ENCODE measurements around the gene AFF3.

AFF3 gene

DNA sequence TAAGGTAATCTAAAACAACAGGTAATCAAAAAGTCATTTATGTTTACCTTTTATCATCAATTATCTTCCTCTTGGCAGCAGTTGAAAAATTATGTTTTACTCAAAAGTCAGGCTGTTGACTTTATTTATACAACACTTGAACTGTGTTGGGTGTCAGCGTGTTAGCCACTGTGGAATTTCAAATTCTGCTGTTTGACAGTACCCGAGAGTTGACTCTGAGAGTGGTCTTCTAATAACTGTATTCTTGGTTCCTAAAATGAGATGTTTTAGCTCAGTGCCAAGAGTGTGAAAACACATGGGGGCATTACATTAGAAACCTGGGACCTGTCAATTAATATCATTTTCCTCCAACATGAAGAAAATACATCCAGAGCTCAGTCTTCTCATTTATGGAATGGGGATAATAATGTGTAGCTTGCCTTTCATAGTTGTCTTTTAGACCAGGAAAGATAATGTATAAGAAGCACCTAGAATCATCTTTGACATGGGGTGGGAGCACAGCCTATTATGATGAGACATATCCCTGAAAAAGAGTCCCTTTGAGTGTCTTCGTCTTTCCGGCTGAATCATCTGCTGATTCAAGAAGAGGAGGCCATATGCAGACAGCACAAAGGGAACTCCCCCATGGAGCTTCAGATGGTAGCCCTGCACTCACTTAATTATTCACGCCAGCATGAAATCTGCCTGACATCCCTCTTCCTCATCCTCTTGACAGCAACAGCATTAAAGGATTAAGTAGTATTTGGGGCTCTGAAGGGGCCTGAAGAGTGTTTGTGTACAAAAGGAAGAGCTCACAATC lies 89.1 kb downstream of the AFF3 start:
- Mint-ChIP-seq H3K27me3 (ENCODE audit: low read depth, poor library complexity) (peaks cover 6% of the 10 kb centered on the region), H3K4me3 (no peak overlapping the region), H3K9me3 (no peaks in the 10 kb centered on the region), H3K27ac (no peak overlapping the region), H3K4me1 (peaks cover 56% of the 10 kb centered on the region), H3K36me3 (ENCODE audit: low read depth) (peaks cover 85% of the 10 kb centered on the region)
- DNase-seq, result no peak
- TF ChIP-seq, protein P1, sequence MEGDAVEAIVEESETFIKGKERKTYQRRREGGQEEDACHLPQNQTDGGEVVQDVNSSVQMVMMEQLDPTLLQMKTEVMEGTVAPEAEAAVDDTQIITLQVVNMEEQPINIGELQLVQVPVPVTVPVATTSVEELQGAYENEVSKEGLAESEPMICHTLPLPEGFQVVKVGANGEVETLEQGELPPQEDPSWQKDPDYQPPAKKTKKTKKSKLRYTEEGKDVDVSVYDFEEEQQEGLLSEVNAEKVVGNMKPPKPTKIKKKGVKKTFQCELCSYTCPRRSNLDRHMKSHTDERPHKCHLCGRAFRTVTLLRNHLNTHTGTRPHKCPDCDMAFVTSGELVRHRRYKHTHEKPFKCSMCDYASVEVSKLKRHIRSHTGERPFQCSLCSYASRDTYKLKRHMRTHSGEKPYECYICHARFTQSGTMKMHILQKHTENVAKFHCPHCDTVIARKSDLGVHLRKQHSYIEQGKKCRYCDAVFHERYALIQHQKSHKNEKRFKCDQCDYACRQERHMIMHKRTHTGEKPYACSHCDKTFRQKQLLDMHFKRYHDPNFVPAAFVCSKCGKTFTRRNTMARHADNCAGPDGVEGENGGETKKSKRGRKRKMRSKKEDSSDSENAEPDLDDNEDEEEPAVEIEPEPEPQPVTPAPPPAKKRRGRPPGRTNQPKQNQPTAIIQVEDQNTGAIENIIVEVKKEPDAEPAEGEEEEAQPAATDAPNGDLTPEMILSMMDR (IDR thresholded peaks at IDR 0.05), result no peak

DNA sequence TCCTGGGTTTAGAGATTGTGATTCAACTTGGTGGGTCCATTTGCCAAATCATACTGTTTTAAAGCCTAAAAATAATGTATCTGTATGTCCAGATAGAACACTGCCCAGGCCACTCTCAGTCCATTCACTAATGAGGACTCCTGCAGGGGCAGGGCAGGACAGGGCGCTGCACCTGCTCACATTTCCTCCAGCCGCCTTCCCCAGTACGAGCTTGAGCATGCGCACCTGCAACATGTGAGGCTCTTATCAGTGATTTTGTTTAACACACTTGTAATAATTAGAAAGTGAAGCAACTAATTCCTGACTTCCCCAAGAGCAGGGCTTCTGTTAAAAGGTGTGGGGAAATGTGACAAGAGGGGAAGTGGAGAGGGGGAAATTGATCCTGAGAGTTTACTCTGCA lies 89.7 kb downstream of the AFF3 start:
- H3K27me3 Mint-ChIP-seq (ENCODE audit: low read depth, poor library complexity), result peaks cover 6% of the 10 kb centered on the region

DNA sequence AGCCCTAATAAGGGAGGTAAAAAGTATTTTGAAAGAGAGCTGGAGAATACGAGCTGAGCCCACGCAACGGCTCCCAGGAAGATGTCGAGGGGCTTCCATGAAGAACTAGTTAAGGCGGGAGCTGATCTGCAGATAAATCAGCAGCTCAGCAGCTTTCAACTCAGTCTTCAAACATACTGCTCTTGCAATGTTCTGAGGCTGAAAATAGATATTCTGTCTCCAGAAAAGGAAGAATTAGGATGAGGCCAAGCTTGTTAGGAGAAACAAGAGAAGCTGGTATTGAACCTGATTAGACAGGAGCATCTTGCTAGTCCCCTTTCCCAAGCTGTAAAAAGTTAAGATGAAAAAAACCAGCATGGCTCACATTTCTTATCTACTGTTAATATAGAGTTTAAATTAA lies 91.1 kb downstream of the AFF3 start:
- H3K27ac Mint-ChIP-seq, result peak overlapping the region; percentile 64
- H3K4me1 Mint-ChIP-seq, result peaks cover 52% of the 10 kb centered on the region
- TF ChIP-seq, protein P1 (IDR thresholded peaks at IDR 0.05), result no peak
- H3K36me3 Mint-ChIP-seq (ENCODE audit: low read depth), result peaks cover 89% of the 10 kb centered on the region
- H3K27me3 Mint-ChIP-seq (ENCODE audit: low read depth, poor library complexity), result peaks cover 6% of the 10 kb centered on the region
- no peak for DNase-seq
- no peaks in the 10 kb centered on the region for H3K9me3 Mint-ChIP-seq
- H3K4me3 Mint-ChIP-seq, result no peak overlapping the region

More for the DNA sequence above, 89.7 kb downstream of the AFF3 start:
- Mint-ChIP-seq H3K9me3 (no peaks in the 10 kb centered on the region), H3K36me3 (ENCODE audit: low read depth) (peaks cover 84% of the 10 kb centered on the region), H3K27ac (no peak overlapping the region), H3K4me3 (no peak overlapping the region), H3K4me1 (peaks cover 57% of the 10 kb centered on the region)
- TF ChIP-seq, protein P1 (IDR thresholded peaks at IDR 0.05), result no peak
- no peak for DNase-seq

DNA sequence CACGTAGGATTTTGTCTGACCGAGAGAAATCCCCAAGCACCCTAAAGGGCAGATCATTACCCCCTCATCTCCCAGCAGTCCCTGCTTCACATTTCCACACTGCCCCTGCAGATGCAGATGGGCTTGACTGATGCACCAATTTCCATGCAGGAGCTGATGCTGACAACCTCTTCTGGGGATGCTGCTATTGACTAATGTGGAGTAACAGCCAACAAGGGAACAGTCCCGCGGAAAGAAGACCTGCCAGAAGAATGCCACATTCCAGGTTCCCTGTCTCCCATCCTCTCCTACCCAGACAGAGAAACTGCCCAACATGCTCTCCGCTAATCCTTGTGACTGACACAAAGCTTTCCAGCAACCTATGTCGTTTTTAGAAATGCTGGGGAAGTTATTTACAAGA lies 91.7 kb downstream of the AFF3 start:
- no peak for DNase-seq
- Mint-ChIP-seq H3K27me3 (ENCODE audit: low read depth, poor library complexity) (peaks cover 6% of the 10 kb centered on the region), H3K36me3 (ENCODE audit: low read depth) (peaks cover 87% of the 10 kb centered on the region), H3K9me3 (no peaks in the 10 kb centered on the region), H3K4me3 (no peak overlapping the region), H3K27ac (peak overlapping the region; percentile 64), H3K4me1 (peaks cover 52% of the 10 kb centered on the region)
- TF ChIP-seq, protein P1 (IDR thresholded peaks at IDR 0.05), result no peak

DNA sequence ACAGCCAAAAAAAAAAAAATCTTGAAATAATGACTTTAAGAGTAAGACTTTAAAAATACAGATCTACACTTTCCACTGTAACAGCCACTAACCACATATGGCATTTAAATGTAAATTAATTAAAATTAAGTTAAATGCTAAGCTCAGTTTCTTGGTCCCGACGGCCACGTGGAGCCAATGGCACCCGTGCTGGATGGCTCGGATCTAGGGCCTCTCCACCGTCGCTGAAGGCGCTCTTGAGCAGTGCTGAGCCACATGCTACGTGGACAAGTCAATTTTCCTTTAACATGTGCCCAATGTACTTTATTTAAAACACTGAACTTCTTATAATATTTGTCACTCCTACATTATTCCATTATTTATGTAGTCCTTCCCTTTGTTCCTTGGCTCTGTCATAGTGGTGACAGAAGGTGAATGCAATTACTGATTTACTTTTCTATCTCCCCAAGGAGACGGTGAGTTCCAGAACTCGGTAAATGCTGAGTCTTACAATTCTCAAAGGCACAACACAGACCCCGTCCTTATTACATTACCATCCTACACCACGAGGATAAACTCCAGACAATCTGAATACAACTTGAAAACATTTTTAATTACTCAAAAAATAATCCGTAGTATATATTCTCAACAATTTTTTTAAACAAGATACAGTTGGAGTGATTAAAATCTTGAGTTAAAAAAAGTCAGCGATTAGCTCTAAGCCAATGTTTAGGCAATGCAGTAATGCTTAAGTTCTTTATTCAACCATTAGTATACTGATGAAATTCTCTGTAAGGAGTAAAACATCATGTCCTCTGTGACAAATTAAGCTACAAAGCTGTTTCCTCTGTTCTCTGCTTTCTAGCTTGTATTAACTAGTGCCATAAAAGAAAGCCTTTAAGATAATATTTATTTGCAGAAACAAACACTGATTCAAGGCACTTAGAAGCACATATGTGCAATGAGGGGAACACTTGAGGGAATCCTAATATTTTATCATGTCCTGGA lies 95.1 kb downstream of the AFF3 start:
- peaks cover 67% of the 10 kb centered on the region for H3K36me3 Mint-ChIP-seq (ENCODE audit: low read depth)
- no peak for DNase-seq
- H3K27me3 Mint-ChIP-seq (ENCODE audit: low read depth, poor library complexity), result peaks cover 3% of the 10 kb centered on the region
- H3K4me1 Mint-ChIP-seq, result peaks cover 62% of the 10 kb centered on the region
- no peak overlapping the region for H3K27ac Mint-ChIP-seq
- no peak overlapping the region for H3K4me3 Mint-ChIP-seq
- no peaks in the 10 kb centered on the region for H3K9me3 Mint-ChIP-seq
- TF ChIP-seq, protein P1 (IDR thresholded peaks at IDR 0.05), result no peak
